EH (cell line): Measurements from ENCODE around the gene CLTCL1.

Experiments used
- DNase-seq: peaks from one replicate; pipeline ENCODE4 v3.0.0-alpha.2; 2015; ENCODE audit warnings: low read depth

The CLTCL1 gene

GRCh38 chr22:19244600-19245352, 46.7 kb downstream of the CLTCL1 start:
- no peak for DNase-seq

- no peak for DNase-seq
Measured at GRCh38 chr22:19242699-19243098, 48.8 kb downstream of the CLTCL1 start.

DNA sequence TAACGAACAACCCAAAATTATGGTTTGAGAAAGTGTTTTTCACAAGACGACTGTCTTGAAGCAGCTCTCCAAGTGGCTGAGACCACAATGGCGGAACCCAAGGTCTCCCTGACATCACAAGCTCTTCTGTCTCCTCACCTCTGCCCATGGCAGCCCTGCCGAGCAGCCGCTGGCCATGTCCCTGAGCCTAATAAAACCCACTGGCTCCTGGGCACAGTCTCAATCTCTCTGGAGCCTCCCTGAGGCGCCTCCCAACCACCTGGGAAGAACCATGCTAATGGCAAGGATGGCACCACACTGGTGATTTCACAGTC, 50.0 kb downstream of the CLTCL1 start:
- DNase-seq = no peak

GRCh38 chr22:19240813-19241592, 50.5 kb downstream of the CLTCL1 start:
- no peak for DNase-seq

DNA sequence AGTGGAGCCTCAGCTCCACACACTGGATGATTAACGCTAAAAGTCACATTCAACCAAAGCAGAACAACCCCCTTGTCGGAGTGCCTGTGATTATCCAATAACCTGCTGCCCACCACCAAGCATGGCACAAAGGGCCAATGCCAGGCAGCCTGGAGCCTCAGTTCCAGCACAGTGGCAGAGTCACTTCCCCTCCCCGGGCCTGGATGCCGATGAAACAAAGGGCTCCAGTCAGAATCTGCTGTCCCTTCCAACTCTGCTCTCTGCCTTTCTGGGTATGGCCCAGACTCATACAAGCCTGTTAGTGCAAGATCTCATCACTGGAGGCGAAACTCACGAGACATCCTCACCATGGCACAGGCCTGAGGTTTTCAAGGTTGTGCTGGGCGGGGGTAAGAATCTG, 52.1 kb downstream of the CLTCL1 start:
- no peak for DNase-seq

DNA sequence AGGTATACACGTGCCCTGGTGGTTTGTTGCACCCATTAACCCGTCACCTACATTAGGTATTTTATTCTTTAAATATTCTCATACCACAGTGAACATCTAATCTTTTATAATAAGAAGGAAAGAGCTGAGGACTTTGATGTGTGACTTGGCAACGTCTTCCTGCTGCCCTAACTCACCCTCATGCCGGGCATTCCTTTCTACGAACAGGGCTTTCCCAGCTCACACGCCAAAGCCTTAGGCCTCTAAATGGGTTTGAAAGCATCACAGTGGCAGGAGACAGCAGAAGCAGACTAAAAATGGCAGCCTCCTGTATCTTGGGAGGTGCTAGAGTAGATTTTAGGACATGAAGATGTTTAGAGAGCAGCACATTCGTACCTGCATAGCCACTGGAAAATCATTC, 52.6 kb downstream of the CLTCL1 start:
- DNase-seq = peak; percentile 59

DNA sequence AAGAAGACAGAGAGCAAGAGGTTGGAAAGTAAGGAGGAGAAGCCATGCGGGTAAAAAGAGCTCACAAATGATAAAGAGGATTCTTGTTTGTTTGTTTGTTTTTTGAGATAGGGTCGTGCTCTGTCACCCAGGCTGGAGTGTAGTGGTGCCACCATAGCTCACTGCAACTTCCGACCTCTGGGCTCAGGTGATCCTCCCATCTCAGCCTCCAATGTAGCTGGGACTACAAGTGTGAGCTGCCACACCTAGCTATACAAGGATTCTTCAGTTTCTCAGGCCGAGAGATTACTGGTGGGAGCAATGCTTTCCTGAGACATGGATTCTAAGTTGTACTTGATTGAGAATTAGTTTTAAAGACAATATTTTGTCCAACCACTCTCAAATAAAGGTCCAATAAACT, 55.6 kb downstream of the CLTCL1 start:
- no peak for DNase-seq

DNA sequence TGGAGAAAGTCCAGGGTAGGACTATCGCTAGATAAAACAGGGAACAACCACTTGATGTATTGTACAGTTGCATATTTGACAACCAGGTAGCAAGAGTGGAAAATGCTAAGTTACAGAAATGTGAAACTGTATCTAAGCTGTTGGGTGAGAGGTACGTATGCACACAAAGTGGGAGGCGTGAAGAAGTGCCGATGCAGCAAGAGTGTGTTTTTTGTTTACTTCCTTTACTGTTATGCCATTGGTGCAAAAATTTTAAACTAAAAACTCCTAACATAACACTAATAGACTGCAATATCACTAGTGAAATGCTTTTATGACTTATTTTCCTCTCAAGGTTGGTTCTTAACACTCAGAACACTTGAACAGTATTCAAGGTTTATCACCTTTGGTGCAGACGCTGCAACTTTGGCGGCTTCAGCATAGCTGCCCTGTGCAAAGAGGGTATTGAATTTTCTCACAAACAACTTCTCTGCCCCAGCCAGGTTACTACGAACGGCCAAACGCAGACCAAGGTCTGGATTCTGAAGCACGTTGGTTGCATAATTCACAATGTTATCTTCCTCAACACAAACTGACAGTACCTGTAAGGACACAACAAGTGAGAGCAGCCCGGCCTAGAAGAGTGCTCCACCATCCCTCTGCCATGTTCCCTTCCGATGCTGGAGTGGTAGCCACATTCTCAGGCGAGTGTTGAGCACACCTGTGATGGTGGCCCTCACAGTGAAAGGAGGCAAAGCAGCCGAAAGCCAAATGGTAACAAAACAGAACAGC, 57.2 kb downstream of the CLTCL1 start:
- no peak for DNase-seq

- DNase-seq = no peak
Measured at GRCh38 chr22:19233189-19233661, 58.3 kb downstream of the CLTCL1 start.

DNA sequence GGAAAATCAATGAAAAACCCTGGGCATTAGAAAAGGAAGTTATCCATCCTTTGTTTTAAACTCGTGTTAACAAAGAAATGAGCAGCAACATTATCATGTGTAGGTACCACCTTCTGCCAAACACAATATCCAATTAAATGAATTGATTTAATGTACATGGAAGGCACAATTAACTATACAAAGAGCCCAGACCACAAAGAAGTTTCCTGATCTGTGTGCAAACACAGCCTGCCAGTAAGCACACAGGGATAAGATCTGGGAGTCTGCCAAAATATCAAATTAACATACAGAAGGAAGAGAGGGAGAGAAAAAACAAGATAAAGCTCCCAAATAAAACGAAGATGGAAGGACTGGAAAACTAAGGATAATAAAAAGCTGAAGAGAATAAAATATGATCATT, 58.9 kb downstream of the CLTCL1 start:
- no peak for DNase-seq

DNA sequence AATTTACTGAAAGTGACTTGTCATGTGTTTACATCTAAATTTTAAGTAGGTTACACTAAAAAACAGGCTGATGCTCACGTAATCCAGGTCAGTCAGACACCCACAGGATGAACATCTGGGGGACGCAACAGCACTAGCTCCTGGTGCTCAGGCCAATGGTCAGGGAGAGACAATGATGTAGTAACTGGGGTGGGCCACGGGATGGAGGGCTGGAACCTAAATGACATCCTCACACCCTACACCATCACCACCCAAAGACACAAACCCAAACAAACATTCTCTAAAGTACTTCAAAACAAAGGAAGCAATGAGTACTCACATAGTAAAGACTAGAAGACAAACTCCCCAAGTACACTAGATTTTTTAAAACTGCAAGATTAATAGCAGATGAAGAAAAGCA, 59.5 kb downstream of the CLTCL1 start:
- no peak for DNase-seq

DNA sequence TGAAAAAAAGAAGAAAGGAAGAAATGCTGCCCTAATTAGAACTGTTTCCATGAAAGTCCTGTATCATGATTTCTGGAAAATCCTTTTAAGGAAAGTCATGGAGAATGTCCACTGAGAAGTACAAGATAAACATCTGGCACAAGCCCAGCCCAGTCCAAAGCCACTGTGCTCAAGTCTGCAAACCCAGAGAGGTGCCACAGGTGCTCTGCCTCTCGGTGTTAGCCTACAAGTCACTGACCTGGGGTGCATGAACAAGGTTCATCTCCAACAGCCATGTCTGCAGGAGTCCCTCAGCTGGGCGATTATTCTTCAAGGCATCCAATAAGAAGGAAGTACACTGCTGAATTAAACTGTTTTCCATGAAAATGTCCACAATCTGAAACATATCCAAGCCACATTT, 61.9 kb downstream of the CLTCL1 start:
- no peak for DNase-seq

GRCh38 chr22:19228179-19228578, 63.3 kb downstream of the CLTCL1 start:
- DNase-seq = no peak

GRCh38 chr22:19226428-19226827, 65.1 kb downstream of the CLTCL1 start:
- peak; percentile 6 for DNase-seq

GRCh38 chr22:19225560-19225959, 66.0 kb downstream of the CLTCL1 start:
- no peak for DNase-seq

DNA sequence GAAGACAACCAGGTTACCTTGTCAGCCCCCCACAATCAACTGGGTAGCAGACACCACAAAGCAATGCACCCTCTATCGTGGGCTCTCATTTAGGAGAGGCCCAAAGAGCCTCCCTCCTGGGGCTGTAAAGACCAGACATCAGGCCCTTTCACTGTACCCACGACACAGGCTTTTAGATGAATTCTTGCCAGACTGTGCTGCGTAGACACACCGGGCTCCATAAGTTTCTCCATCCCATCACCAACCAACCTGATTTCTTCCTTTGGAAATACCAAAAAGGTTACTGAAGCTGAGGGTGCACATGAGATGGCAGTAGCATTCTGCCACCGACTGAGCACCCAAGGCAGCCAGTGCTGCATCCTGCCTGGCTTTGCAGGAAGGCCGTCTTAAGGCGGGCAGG, 66.5 kb downstream of the CLTCL1 start:
- no peak for DNase-seq

- no peak for DNase-seq
Measured at GRCh38 chr22:19224557-19224956, 67.0 kb downstream of the CLTCL1 start.

DNA sequence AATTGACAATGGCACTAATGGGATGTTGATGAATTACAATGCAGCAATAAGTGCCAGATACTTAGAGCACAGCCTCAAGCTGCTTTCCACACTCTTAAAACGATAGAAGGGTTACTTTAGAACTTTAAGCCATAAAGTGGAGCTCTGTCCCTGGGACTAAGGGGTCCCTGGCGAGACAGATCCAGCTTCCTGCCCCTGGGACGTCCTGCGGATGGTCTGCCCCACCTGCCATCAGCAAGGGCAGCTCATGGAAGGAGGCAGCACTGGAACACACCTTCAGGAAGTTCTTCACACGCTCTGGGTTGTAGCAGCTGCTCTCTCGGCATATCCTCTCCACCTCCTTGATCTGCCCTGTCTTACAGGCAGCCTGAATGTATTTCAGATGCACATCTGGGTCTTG, 67.9 kb downstream of the CLTCL1 start:
- no peak for DNase-seq

GRCh38 chr22:19223110-19223509, 68.4 kb downstream of the CLTCL1 start:
- no peak for DNase-seq

- DNase-seq = no peak
Measured at GRCh38 chr22:19222242-19223005, 69.1 kb downstream of the CLTCL1 start.

DNA sequence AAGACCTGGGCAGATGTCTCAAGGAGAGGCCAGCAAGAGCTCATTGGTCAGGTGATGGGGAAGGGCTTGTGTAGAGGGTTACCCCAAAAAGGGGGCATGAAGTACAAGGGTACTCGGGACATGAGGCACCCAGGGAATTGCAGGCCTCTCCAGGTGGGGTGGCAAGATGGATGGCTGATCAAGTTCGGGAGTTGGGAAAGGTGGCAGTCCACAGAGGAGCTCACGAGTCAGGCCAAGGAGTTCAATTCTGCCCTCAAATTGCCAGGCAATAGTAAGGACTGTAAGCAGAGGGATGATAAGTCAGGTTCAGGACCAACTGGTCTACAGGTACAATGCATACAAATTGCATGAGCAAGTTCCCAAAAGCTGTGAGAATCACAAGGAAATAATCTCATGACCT, 70.7 kb downstream of the CLTCL1 start:
- no peak for DNase-seq
